ENCODE measurements around the gene SETBP1. TPM values are rescaled to one million over a fixed set of nuclear protein-coding genes. Genes with fewer than 3 reads are reported as not detected.

SETBP1 gene
- total and polyA plus RNA-seq, 8 donors = 19.7 to 27.5 (median 21.5) TPM

DNA sequence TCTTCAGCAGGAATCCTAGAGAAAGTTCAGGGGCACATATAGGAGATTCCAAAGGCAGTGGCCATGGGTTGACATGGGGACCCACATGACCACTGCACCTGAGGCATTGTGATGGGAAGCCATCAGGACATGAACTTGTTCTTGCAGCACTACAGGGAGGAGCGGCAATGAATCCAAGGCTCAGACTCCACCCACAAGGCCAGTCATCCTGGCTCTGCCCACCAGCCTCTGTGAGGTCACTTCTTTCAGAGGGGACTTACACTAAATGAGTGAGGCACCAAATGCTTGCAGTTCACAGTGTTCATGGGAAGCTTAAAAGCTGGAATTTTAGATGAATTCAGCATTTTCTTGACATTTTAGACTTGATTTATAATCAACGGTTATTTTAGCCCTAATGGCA lies 254.2 kb downstream of the SETBP1 start:
- DNase-seq (no peak), ATAC-seq (no peak)
- intact Hi-C loops (cut with DNase I) = no loop called here
- H3K9me3 ChIP-seq = peaks cover 0 to 14% of the 10 kb centered on the region in 2 donors
- TF ChIP-seq, protein P1, sequence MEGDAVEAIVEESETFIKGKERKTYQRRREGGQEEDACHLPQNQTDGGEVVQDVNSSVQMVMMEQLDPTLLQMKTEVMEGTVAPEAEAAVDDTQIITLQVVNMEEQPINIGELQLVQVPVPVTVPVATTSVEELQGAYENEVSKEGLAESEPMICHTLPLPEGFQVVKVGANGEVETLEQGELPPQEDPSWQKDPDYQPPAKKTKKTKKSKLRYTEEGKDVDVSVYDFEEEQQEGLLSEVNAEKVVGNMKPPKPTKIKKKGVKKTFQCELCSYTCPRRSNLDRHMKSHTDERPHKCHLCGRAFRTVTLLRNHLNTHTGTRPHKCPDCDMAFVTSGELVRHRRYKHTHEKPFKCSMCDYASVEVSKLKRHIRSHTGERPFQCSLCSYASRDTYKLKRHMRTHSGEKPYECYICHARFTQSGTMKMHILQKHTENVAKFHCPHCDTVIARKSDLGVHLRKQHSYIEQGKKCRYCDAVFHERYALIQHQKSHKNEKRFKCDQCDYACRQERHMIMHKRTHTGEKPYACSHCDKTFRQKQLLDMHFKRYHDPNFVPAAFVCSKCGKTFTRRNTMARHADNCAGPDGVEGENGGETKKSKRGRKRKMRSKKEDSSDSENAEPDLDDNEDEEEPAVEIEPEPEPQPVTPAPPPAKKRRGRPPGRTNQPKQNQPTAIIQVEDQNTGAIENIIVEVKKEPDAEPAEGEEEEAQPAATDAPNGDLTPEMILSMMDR (IDR thresholded peaks at IDR 0.05) = no peak
- no peaks in the 10 kb centered on the region for H3K4me1 ChIP-seq
- H3K27ac ChIP-seq = no peak overlapping the region
- H3K27me3 ChIP-seq = no peaks in the 10 kb centered on the region
- H3K36me3 ChIP-seq = no peaks in the 10 kb centered on the region
- no peak overlapping the region for H3K4me3 ChIP-seq

- DNase-seq (no peak), ATAC-seq (no peak)
- intact Hi-C loops (cut with DNase I) = no loop called here
- Histone ChIP-seq H3K27ac (no peak overlapping the region), H3K36me3 (no peaks in the 10 kb centered on the region), H3K4me3 (no peak overlapping the region), H3K27me3 (no peaks in the 10 kb centered on the region), H3K4me1 (no peaks in the 10 kb centered on the region), H3K9me3 (peaks cover 0 to 14% of the 10 kb centered on the region in 2 donors)
- TF ChIP-seq, protein P1 (IDR thresholded peaks at IDR 0.05) = no peak
Observed at GRCh38 chr18:44935455-44935854, 254.8 kb downstream of the SETBP1 start.

- Histone ChIP-seq H3K36me3 (no peaks in the 10 kb centered on the region), H3K4me3 (no peak overlapping the region), H3K27ac (no peak overlapping the region), H3K4me1 (peaks cover 0 to under 1% of the 10 kb centered on the region in 2 donors), H3K9me3 (peaks cover 0 to 11% of the 10 kb centered on the region in 2 donors), H3K27me3 (no peaks in the 10 kb centered on the region)
- TF ChIP-seq, protein P1 (IDR thresholded peaks at IDR 0.05) = no peak
- DNase-seq (no peak), ATAC-seq (no peak)
- intact Hi-C loops (cut with DNase I) = no loop called here
Observed at GRCh38 chr18:44936485-44936884, 255.8 kb downstream of the SETBP1 start.

DNA sequence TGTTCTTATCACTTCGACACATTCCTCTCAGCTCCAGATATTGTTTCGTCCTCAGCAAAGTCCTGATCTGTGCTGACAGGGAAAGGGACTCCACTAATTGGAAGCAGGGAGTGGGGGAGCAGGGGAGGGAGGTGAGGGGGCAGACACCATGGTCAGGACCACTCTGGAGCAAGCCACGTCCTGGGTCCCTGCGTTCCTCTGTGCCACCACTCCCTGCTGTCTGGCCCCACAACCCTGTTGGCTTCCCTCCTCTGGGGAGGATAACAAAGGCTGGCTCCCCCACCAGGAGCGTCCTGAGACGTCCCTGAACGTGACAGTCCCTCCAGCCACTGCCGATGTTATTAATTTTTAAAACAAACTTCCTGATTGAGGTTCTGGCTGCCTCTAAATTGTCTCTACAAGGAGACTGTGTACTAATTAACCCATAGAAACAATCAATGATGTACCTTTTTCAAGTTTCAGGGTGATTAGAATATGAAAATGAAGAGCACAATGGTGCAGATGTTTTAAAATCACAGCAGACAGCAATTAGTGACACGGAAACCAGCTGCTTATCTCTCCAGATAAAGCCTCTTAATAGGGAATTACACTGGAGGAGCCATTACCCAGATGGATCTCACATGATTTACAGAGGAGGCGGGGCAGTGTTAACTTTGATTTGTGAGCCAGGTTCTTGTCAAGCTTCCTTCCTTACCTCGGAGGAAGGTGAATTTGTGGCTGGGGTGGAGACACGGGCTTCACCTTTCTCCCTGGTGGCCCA lies 257.5 kb downstream of the SETBP1 start:
- H3K27me3 ChIP-seq = no peaks in the 10 kb centered on the region
- no peak overlapping the region for H3K27ac ChIP-seq
- no peaks in the 10 kb centered on the region for H3K36me3 ChIP-seq
- H3K4me3 ChIP-seq = no peak overlapping the region
- H3K4me1 ChIP-seq = peaks cover 0 to 7% of the 10 kb centered on the region in 2 donors
- DNase-seq (peak in 1 of 4 donors; percentile 23), ATAC-seq (no peak)
- intact Hi-C loops (cut with DNase I) = no loop called here
- TF ChIP-seq, protein P1 (IDR thresholded peaks at IDR 0.05) = no peak
- peaks cover 0 to 6% of the 10 kb centered on the region in 2 donors for H3K9me3 ChIP-seq

- Histone ChIP-seq H3K4me1 (peaks cover 7 to 12% of the 10 kb centered on the region in 2 donors), H3K9me3 (no peaks in the 10 kb centered on the region), H3K4me3 (no peak overlapping the region), H3K27me3 (no peaks in the 10 kb centered on the region), H3K36me3 (no peaks in the 10 kb centered on the region), H3K27ac (no peak overlapping the region)
- intact Hi-C loops (cut with DNase I) = no loop called here
- no peak for ATAC-seq
- no peak for DNase-seq
- TF ChIP-seq, protein P1 (IDR thresholded peaks at IDR 0.05) = no peak
Observed at GRCh38 chr18:44938720-44939665, 258.3 kb downstream of the SETBP1 start.

Measured in left lung (tissue), 10 donors.